SU-DHL-6 (cell line): Measurements from ENCODE around the gene TBC1D8B.

Source experiments
- H2AFZ ChIP-seq: fragments of 200-600 bp; sonication (generic); 2 replicates; pipeline ENCODE4 v1.6.1; 2014; ENCODE audit warnings: low read depth, mild to moderate bottlenecking, moderate library complexity, mixed read lengths, antibody characterized with exemption, low read length; ENCODE audit not compliant: severe bottlenecking
- H3F3A ChIP-seq: fragments of 200-600 bp; shearing (Covaris generic); 2 replicates; pipeline ENCODE4 v1.6.0; 2016; ENCODE audit warnings: antibody characterized with exemption, mild to moderate bottlenecking; ENCODE audit not compliant: insufficient read depth
- H3K27ac ChIP-seq: fragments of 200-600 bp; sonication (generic); 2 replicates; pipeline ENCODE4 v1.5.1; 2016; ENCODE audit warnings: low read depth, mild to moderate bottlenecking, low read length, moderate library complexity, mixed read lengths
- H3K27me3 ChIP-seq: fragments of 200-600 bp; sonication (generic), shearing (Covaris generic); 2 replicates; pipeline ENCODE4 v1.6.0; 2014; ENCODE audit warnings: mild to moderate bottlenecking, low read length
- H3K36me3 ChIP-seq: fragments of 200-600 bp; sonication (generic); 2 replicates; pipeline ENCODE4 v1.6.1; 2014; ENCODE audit warnings: mild to moderate bottlenecking, low read length, mixed read lengths
- H3K4me2 ChIP-seq: fragments of 300-600, 200-600 bp; shearing (Covaris generic), sonication (generic); 2 replicates; pipeline ENCODE4 v1.6.0; 2014; ENCODE audit warnings: low read length, low read depth, mild to moderate bottlenecking; ENCODE audit not compliant: poor library complexity, severe bottlenecking
- H3K4me3 ChIP-seq: fragments of 200-600 bp; sonication (generic); 2 replicates; pipeline ENCODE4 v1.5.1; 2014; ENCODE audit warnings: antibody characterized with exemption, low read length, mild to moderate bottlenecking, mixed read lengths; ENCODE audit not compliant: insufficient read depth, poor library complexity, severe bottlenecking
- H3K79me2 ChIP-seq: fragments of 200-600 bp; sonication (generic); 2 replicates; pipeline ENCODE4 v1.6.1; 2014; ENCODE audit warnings: mild to moderate bottlenecking, low read length, moderate library complexity; ENCODE audit not compliant: insufficient read depth
- H3K9ac ChIP-seq: fragments of 200-600 bp; sonication (generic); 2 replicates; pipeline ENCODE4 v1.7.0; 2014; ENCODE audit warnings: mild to moderate bottlenecking, low read length
- H3K9me2 ChIP-seq: fragments of 200-600 bp; sonication (generic); replicated peaks from 2 replicates; pipeline ENCODE4 v1.6.1; 2014; ENCODE audit warnings: low read length; ENCODE audit not compliant: insufficient read depth
- H3K9me3 ChIP-seq: fragments of 200-600 bp; sonication (generic); 2 replicates; pipeline ENCODE4 v1.6.1; 2014; ENCODE audit warnings: low read length, mixed read lengths; ENCODE audit not compliant: insufficient read depth
- H4K20me1 ChIP-seq: fragments of 200-600 bp; sonication (generic); 2 replicates; pipeline ENCODE4 v1.6.1; 2014; ENCODE audit warnings: low read depth, mild to moderate bottlenecking, antibody characterized with exemption, low read length, moderate library complexity, mixed read lengths
- CTCF ChIP-seq: fragments of 200-600 bp; sonication (generic); IDR thresholded peaks from one replicate; pipeline ENCODE4 v1.5.1; 2017; ENCODE audit warnings: antibody characterized with exemption, mild to moderate bottlenecking, low read length, moderate library complexity; ENCODE audit not compliant: insufficient read depth, poor library complexity, severe bottlenecking
- EZH2phosphoT487 ChIP-seq: fragments of 200-600 bp; sonication (generic), shearing (Covaris generic); conservative IDR thresholded peaks from 2 replicates; pipeline ENCODE4 v1.6.1; 2018; ENCODE audit warnings: mild to moderate bottlenecking, antibody characterized with exemption, low read length, moderate library complexity, mixed read lengths

The TBC1D8B gene

GRCh38 chrX:106902684-106903083 is 100.2 kb downstream of the TBC1D8B start:
- Histone ChIP-seq H3K4me2 (no peak overlapping the region), H4K20me1 (no peaks in the 10 kb centered on the region), H3F3A (no peaks in the 10 kb centered on the region), H3K36me3 (no peaks in the 10 kb centered on the region), H3K79me2 (no peaks in the 10 kb centered on the region), H3K9me3 (no peaks in the 10 kb centered on the region), H3K9me2 (no peaks in the 10 kb centered on the region), H3K4me3 (no peak overlapping the region), H2AFZ (no peak overlapping the region), H3K27ac (no peak overlapping the region), H3K27me3 (no peaks in the 10 kb centered on the region), H3K9ac (no peak overlapping the region)
- no peak for TF ChIP-seq CTCF

- H3K9ac ChIP-seq = no peak within 1 kb of the TSS
- no peak within 1 kb of the TSS for H3K27ac ChIP-seq
- no peaks in the 10 kb centered on the region for H3K9me3 ChIP-seq
- H2AFZ ChIP-seq = no peak within 1 kb of the TSS
- no peak for TF ChIP-seq EZH2phosphoT487
- TF ChIP-seq CTCF = no peak
- H4K20me1 ChIP-seq = no peaks in the 10 kb centered on the region
- no peaks in the 10 kb centered on the region for H3K27me3 ChIP-seq
- H3K36me3 ChIP-seq = no peaks in the 10 kb centered on the region
- H3K79me2 ChIP-seq = no peaks in the 10 kb centered on the region
- H3K9me2 ChIP-seq = no peaks in the 10 kb centered on the region
- no peak within 1 kb of the TSS for H3K4me3 ChIP-seq
- H3F3A ChIP-seq = no peaks in the 10 kb centered on the region
- H3K4me2 ChIP-seq = no peak within 1 kb of the TSS
Measured at GRCh38 chrX:106903291-106903824, 100.9 kb downstream of the TBC1D8B start, which contains the start of gene RIPPLY1. Gene RIPPLY1, minus strand, starts transcription at chrX:106903341. Its CDS starts 54 bp downstream, at chrX:106903287.

GRCh38 chrX:106903856-106904528 is 101.5 kb downstream of the TBC1D8B start:
- Histone ChIP-seq H3K27me3 (no peaks in the 10 kb centered on the region), H2AFZ (no peak overlapping the region), H3K4me3 (no peak overlapping the region), H4K20me1 (no peaks in the 10 kb centered on the region), H3K27ac (no peak overlapping the region), H3K9me3 (no peaks in the 10 kb centered on the region), H3K36me3 (no peaks in the 10 kb centered on the region), H3K4me2 (no peak overlapping the region), H3F3A (no peaks in the 10 kb centered on the region), H3K9me2 (no peaks in the 10 kb centered on the region), H3K9ac (no peak overlapping the region), H3K79me2 (no peaks in the 10 kb centered on the region)
- no peak for TF ChIP-seq CTCF
- TF ChIP-seq EZH2phosphoT487 = no peak
